ENCODE measurements around the gene KRTAP17-1.
"Not testable (repeated sequence)": the region's sequence is repeated elsewhere in the genome, so short reads cannot be mapped to it uniquely, and the experiment has no call there.

KRTAP17-1 gene

DNA sequence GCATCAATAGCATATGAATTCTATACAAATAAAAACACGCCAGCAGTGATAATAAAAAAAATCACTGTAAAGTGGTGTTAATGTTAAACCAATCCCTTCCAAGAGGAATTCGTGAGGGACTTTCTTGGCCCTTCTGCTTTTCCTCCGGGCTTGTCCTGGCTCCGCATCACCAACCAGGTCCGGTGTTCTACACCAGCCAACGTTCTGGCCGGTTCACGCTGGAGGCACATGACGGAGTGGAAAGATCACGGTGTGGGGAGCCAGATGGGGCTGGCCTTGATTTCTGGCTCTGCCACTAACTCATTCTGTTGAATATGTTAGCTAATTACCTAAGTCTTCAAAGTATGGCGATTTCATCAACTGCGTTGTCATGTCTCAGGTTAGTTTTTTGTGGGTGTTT lies 11.4 kb downstream of the KRTAP17-1 start:
- DNase-seq (ENCODE audit: low read depth, low spot score) = no peak

DNA sequence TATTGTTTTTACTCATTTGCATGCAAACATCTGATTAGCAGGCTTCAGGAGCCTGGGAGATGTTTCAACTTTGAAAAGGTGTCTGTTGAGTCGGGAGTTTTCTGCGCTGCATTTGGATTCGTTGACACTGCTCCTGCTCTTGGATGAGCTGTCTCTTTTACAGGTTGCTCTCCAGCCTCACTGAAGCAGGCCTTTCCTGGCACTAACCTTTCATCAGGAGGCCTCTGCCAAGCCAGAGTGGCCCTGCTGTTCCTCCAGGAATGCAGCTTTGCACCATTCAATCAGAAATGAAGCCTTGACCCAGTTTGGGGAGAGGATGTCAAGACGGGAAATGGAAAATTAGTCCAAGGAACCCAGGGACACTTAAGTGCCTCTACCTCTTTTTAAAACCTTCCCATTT lies 12.5 kb downstream of the KRTAP17-1 start:
- DNase-seq (ENCODE audit: low read depth, low spot score) = no peak

- no peak for DNase-seq (ENCODE audit: low read depth, low spot score)
Measured at GRCh38 chr17:41301916-41302901, 13.3 kb downstream of the KRTAP17-1 start, which contains the start of gene KRTAP29-1. KRTAP29-1 (minus strand) TSS chr17:41302851; CDS start chr17:41302851, 0 bp downstream.

DNA sequence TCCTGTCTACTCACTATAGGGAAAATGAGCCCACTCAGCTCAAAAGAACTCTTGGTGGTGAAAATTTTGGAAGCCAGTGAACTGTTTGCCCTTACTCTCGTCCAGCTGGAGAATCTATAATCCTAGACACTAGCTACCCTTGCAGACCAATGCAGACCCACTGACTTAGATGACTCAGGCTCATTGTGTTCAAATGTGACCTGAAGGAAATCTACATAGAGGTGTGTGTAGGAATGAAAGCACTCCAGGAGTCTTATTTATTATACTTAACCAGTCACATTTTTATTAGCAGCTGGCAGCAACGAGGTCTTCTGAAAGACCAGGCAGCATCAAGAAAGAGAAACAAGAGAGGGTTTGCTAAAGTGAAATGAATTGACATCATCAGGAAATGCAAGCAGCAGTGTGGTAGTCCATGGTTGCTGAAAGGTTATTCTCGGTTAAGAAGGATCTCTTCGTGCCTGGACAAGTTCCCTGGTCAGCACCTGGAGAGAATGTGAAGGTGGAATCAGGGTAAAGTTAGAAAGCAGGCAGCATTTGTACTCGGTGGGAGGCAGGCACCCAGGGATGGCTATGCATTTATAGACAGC lies 14.2 kb downstream of the KRTAP17-1 start:
- no peak for DNase-seq (ENCODE audit: low read depth, low spot score)

GRCh38 chr17:41298458-41299135 lies 16.9 kb downstream of the KRTAP17-1 start:
- no peak for DNase-seq (ENCODE audit: low read depth, low spot score)

DNA sequence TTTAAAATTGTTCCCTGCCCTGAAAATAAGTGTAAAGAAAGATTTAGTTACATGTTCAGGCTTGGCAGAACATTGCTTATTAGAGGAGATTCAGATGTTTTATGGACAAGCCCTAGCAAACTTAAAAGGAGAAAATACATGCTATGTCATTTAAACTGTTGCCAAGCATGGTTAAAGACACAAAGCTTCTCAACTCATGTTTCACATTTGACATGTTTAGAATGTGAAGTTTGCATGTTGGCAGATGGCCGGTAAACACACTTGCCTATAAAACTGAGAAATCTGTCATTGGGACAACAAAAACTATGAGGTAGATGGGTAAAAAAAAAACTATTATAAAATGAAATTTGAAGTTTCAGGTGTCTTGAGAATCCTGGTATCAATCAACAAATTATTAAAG lies 18.7 kb downstream of the KRTAP17-1 start:
- no peak for DNase-seq (ENCODE audit: low read depth, low spot score)

- no peak for DNase-seq (ENCODE audit: low read depth, low spot score)
Measured at GRCh38 chr17:41294016-41294415, 21.5 kb downstream of the KRTAP17-1 start.

DNA sequence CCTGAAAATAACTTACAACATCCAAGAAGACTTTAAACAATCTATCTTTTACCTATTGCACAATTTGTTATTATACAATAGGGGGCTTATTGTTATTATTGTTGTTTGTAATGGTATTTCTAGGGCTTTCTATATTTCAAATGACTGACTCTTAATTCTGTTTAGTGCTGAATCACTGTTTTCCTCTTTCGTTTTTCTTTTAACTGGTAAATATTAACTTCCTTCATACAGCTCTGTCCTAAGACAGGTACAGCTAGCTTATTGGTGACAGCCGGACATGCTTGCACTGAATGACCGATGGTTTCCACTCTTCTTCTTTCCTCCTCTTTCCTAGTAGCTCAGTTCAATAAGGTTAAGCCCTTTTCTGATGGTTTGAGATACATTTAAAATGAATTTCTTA lies 28.5 kb downstream of the KRTAP17-1 start:
- no peak for DNase-seq (ENCODE audit: low read depth, low spot score)

DNA sequence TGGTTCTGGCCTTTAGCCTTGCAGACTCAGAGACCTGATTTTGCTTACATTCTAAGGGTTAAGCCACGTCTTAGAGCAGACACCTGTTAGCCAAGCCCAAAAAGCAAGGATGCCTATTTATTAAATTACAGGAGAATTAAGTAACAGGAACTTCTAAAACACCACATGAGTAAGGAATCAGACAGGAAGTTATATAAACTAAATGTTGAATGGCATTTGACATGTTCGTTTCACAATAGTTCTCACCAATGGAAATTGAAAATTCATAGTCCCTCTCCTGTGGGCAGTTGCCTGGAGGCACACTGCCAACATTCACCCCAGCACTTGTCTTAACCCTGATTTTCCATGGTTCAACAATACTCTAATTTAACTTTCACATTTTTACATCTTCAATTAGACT lies 31.0 kb downstream of the KRTAP17-1 start:
- no peak for DNase-seq (ENCODE audit: low read depth, low spot score)

DNA sequence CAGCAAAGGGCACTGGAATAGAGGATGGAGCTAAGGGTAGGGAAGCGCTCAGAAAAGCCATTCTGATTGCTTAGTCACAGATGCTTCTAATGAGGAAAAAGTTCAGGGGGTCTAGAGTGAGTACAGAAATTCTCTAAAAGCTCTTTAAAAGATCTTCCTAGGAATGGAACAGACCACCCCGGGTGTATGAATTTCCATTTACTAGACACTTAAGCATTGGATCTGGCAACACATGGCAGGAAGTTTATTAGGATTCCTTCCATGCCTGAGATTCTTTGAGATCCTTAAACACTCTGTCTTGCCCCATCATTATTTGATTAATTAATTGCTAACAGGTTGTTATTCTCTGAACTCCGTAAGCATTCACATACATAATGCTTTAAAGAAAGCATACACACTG lies 31.5 kb downstream of the KRTAP17-1 start:
- no peak for DNase-seq (ENCODE audit: low read depth, low spot score)

GRCh38 chr17:41278176-41278955 lies 37.1 kb downstream of the KRTAP17-1 start:
- no peak for DNase-seq (ENCODE audit: low read depth, low spot score)

DNA sequence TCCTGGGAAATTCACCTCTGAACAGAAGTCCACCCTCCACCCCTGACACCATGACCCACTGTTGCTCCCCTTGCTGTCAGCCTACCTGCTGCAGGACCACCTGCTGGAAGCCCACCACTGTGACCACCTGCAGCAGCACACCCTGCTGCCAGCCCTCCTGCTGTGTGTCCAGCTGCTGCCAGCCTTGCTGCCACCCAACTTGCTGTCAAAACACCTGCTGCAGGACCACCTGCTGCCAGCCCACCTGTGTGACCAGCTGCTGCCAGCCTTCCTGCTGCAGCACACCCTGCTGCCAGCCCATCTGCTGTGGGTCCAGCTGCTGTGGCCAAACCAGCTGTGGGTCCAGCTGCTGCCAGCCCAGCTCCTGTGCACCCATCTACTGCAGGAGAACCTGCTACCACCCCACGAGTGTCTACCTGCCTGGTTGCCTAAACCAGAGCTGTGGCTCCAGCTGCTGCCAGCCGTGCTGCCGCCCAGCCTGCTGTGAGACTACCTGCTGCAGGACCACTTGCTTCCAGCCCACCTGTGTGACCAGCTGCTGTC lies 39.8 kb downstream of the KRTAP17-1 start, which contains the start of gene KRTAP9-7:
Gene KRTAP9-7 (plus strand): TSS at position 51 of the 543 bp plus-strand sequence. CDS start 0 bp downstream, at position 51.
- DNase-seq (ENCODE audit: low read depth, low spot score) = not testable (repeated sequence)

- DNase-seq (ENCODE audit: low read depth, low spot score) = no peak
Measured at GRCh38 chr17:41271858-41272257, 43.7 kb downstream of the KRTAP17-1 start.

DNA sequence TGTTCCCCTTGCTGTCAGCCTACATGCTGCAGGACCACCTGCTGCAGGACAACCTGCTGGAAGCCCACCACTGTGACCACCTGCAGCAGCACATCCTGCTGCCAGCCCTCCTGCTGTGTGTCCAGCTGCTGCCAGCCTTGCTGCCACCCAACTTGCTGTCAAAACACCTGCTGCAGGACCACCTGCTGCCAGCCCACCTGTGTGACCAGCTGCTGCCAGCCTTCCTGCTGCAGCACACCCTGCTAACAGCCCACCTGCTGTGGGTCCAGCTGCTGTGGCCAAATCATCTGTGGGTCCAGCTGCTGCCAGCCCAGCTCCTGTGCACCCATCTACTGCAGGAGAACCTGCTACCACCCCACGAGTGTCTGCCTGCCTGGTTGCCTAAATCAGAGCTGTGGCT lies 44.2 kb downstream of the KRTAP17-1 start:
- DNase-seq (ENCODE audit: low read depth, low spot score) = not testable (repeated sequence)

- DNase-seq (ENCODE audit: low read depth, low spot score) = no peak
Measured at GRCh38 chr17:41267711-41268110, 47.8 kb downstream of the KRTAP17-1 start.

DNA sequence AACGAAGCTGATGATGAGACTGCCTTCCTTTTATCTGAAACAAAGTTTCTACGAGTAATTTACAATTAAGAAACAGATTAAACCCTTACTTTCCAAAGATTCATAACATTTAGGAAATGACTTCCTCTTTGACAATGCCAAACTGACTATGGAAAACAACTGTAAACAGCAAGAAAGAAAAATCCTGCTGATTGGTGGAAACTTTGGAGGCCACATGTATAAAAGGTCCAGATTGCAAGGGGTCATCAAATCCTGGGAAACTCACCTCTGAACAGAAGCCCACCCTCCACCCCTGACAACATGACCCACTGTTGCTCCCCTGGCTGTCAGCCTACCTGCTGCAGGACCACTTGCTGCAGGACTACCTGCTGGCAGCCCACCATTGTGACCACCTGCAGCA lies 50.4 kb downstream of the KRTAP17-1 start, which contains the start of gene KRTAP9-6:
Gene KRTAP9-6 (plus strand): TSS at position 301 of the 400 bp plus-strand sequence. CDS start 0 bp downstream, at position 301.
- no peak for DNase-seq (ENCODE audit: low read depth, low spot score)
